ENCODE data around the gene ETV3. TPM values are rescaled to one million over a fixed set of nuclear protein-coding genes. Genes with fewer than 3 reads are reported as not detected.

The ETV3 gene
- total RNA-seq, 1 experiment from 2014 or later, result 21.2 TPM

DNA sequence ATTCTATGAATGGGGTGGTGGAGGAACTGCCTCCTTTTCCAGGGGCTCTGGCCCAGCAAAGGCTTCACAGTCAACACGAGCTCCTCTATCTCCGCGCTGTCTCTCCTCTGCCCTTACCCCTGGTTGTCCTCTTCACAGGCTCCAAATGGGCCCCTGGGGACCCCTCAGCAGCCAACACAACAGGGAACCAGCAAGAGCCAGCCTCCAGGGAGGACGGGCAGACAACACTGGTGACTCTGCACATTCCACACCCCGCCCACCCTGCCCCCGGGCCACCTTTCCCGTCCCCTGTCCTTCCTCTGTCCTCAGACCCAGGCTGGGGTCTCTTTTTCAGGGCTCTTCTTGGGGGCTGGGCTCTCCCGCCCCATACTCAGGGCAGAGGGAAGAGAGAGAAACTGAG is 17.5 kb upstream of the ETV3 start:
- Histone ChIP-seq H3K9ac (ENCODE audit: low read length) (peak overlapping the region; percentile 17; the same call in 1 of the 2 replicates), H3K27ac (ENCODE audit: low read depth, low read length) (no peak overlapping the region), H3K27me3 (ENCODE audit: insufficient read depth, low read length) (no peaks in the 10 kb centered on the region), H4K20me1 (ENCODE audit: insufficient read depth) (no peaks in the 10 kb centered on the region), H3K4me2 (ENCODE audit: low read length) (peak overlapping the region; percentile 75), H3K4me1 (ENCODE audit: control insufficient read depth in 1 of 2, insufficient read depth in 2 of 2, low read length in 2 of 2) (peaks cover 8 to 29% of the 10 kb centered on the region in 2 experiments; a peak in 3 of 4 replicates), H3K36me3 (ENCODE audit: control insufficient read depth in 1 of 2, insufficient read depth in 2 of 2, low read length in 2 of 2) (no peaks in the 10 kb centered on the region), H2AFZ (ENCODE audit: low read depth, low read length, poor library complexity, severe bottlenecking) (peak overlapping the region; percentile 50), H3K4me3 (replicated peaks in 1 of 2; ENCODE audit: low read depth in 1 of 2, low read length in 2 of 2) (peak overlapping the region; percentile 23 to 32; a peak in 3 of 4 replicates), H3K79me2 (ENCODE audit: insufficient read depth, low read length) (no peaks in the 10 kb centered on the region), H3K9me2 (ENCODE audit: insufficient read depth) (no peaks in the 10 kb centered on the region), H3K9me3 (ENCODE audit: control insufficient read depth in 1 of 2, insufficient read depth in 1 of 2, low read depth in 1 of 2, low read length in 2 of 2) (no peaks in the 10 kb centered on the region)
- ChIA-PET POLR2A (interaction anchor here (0.6 to 2.5 kb wide), 2 partner anchors 65 to 112 kb away, joined by 4 to 8 read pairs; no protein-coding TSS in a partner anchor), RAD21 (ENCODE audit: low non-redundant PET in 1 of 2, low total read pairs in 2 of 2, uncharacterized antibody in 2 of 2, unreplicated experiment in 2 of 2) (interaction anchor here (3.3 to 3.6 kb wide), 2 partner anchors 65 kb away, joined by 22 to 30 read pairs; no protein-coding TSS in a partner anchor), CTCF (interaction anchor here (1.1 to 5.8 kb wide), 13 partner anchors 8 to 264 kb away, joined by 3 to 140 read pairs (median 6); partner anchors contain the start of gene ETV3)
- ATAC-seq (peak; percentile 62), DNase-seq (ENCODE audit: low read depth, low spot score) (no peak)
- no peak for TF ChIP-seq TCF7L2 (IDR thresholded peaks at IDR 0.05; ENCODE audit: borderline replicate concordance, extremely low read depth, insufficient read depth, insufficient read length)
- TF ChIP-seq, protein P1, sequence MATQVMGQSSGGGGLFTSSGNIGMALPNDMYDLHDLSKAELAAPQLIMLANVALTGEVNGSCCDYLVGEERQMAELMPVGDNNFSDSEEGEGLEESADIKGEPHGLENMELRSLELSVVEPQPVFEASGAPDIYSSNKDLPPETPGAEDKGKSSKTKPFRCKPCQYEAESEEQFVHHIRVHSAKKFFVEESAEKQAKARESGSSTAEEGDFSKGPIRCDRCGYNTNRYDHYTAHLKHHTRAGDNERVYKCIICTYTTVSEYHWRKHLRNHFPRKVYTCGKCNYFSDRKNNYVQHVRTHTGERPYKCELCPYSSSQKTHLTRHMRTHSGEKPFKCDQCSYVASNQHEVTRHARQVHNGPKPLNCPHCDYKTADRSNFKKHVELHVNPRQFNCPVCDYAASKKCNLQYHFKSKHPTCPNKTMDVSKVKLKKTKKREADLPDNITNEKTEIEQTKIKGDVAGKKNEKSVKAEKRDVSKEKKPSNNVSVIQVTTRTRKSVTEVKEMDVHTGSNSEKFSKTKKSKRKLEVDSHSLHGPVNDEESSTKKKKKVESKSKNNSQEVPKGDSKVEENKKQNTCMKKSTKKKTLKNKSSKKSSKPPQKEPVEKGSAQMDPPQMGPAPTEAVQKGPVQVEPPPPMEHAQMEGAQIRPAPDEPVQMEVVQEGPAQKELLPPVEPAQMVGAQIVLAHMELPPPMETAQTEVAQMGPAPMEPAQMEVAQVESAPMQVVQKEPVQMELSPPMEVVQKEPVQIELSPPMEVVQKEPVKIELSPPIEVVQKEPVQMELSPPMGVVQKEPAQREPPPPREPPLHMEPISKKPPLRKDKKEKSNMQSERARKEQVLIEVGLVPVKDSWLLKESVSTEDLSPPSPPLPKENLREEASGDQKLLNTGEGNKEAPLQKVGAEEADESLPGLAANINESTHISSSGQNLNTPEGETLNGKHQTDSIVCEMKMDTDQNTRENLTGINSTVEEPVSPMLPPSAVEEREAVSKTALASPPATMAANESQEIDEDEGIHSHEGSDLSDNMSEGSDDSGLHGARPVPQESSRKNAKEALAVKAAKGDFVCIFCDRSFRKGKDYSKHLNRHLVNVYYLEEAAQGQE (IDR thresholded peaks at IDR 0.05; ENCODE audit: low read depth), result no peak
- TF ChIP-seq ZFX (IDR thresholded peaks at IDR 0.05), result no peak
- TF ChIP-seq ZNF274 (IDR thresholded peaks at IDR 0.05; ENCODE audit: low read depth, low read length), result no peak
- TF ChIP-seq FOSL1 (IDR thresholded peaks at IDR 0.05; ENCODE audit: low read depth), result no peak
- no peak for TF ChIP-seq JUND (IDR thresholded peaks at IDR 0.05)
- no peak for TF ChIP-seq SP1 (IDR thresholded peaks at IDR 0.05; ENCODE audit: low read depth)
- TF ChIP-seq EGR1 (IDR thresholded peaks at IDR 0.05; ENCODE audit: low read depth), result no peak
- TF ChIP-seq POLR2A (IDR thresholded peaks at IDR 0.05; ENCODE audit: borderline replicate concordance, extremely low read depth, insufficient read depth, insufficient read length), result no peak
- no peak for TF ChIP-seq POLR2AphosphoS5 (IDR thresholded peaks at IDR 0.05; ENCODE audit: low read depth, low read length)
- no peak for TF ChIP-seq RAD21 (IDR thresholded peaks at IDR 0.05; ENCODE audit: low read depth)
- TF ChIP-seq, protein P2, sequence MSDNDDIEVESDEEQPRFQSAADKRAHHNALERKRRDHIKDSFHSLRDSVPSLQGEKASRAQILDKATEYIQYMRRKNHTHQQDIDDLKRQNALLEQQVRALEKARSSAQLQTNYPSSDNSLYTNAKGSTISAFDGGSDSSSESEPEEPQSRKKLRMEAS (IDR thresholded peaks at IDR 0.05), result no peak
- TF ChIP-seq, protein P3, sequence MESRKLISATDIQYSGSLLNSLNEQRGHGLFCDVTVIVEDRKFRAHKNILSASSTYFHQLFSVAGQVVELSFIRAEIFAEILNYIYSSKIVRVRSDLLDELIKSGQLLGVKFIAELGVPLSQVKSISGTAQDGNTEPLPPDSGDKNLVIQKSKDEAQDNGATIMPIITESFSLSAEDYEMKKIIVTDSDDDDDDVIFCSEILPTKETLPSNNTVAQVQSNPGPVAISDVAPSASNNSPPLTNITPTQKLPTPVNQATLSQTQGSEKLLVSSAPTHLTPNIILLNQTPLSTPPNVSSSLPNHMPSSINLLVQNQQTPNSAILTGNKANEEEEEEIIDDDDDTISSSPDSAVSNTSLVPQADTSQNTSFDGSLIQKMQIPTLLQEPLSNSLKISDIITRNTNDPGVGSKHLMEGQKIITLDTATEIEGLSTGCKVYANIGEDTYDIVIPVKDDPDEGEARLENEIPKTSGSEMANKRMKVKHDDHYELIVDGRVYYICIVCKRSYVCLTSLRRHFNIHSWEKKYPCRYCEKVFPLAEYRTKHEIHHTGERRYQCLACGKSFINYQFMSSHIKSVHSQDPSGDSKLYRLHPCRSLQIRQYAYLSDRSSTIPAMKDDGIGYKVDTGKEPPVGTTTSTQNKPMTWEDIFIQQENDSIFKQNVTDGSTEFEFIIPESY (IDR thresholded peaks at IDR 0.05; ENCODE audit: extremely low read depth, insufficient replicate concordance, low read length), result no peak
- no peak for TF ChIP-seq CBX3 (IDR thresholded peaks at IDR 0.05; ENCODE audit: low read depth)
- TF ChIP-seq, protein P4, sequence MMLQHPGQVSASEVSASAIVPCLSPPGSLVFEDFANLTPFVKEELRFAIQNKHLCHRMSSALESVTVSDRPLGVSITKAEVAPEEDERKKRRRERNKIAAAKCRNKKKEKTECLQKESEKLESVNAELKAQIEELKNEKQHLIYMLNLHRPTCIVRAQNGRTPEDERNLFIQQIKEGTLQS (IDR thresholded peaks at IDR 0.05), result no peak
- TF ChIP-seq CEBPB (IDR thresholded peaks at IDR 0.05; ENCODE audit: low read depth), result no peak
- no peak for TF ChIP-seq SIN3A (IDR thresholded peaks at IDR 0.05; ENCODE audit: low read depth)
- no peak for TF ChIP-seq ELF1 (IDR thresholded peaks at IDR 0.05; ENCODE audit: borderline replicate concordance, low read depth)
- TF ChIP-seq SRF (IDR thresholded peaks at IDR 0.05; ENCODE audit: low read depth), result no peak
- no peak for TF ChIP-seq EZH2phosphoT487 (IDR thresholded peaks at IDR 0.05; ENCODE audit: borderline replicate concordance)
- BruUV-seq (replicated peaks), result no TSS peak
- intact Hi-C loops (cut with micrococcal nuclease), result loop anchor here (1.0 kb wide), 1 partner anchor 65 kb away; no protein-coding TSS in a partner anchor
